ENCODE results near the gene MISP3.

Gene MISP3

GRCh38 chr19:14111486-14111885, 38.9 kb downstream of the MISP3 start:
- TF ChIP-seq ZBTB7A (IDR thresholded peaks at IDR 0.05; ENCODE audit: low read depth): no peak
- no peak for TF ChIP-seq EP300 (IDR thresholded peaks at IDR 0.05; ENCODE audit: borderline replicate concordance)
- no peak for TF ChIP-seq TAF1 (IDR thresholded peaks at IDR 0.05; ENCODE audit: low read depth)
- TF ChIP-seq USF1 (IDR thresholded peaks at IDR 0.05): no peak
- TF ChIP-seq RAD21 (IDR thresholded peaks at IDR 0.05; ENCODE audit: low read depth): no peak
- TF ChIP-seq MAX (IDR thresholded peaks at IDR 0.05): no peak
- no peak for TF ChIP-seq FOXM1 (IDR thresholded peaks at IDR 0.05; ENCODE audit: borderline replicate concordance, low read depth)
- no peak for TF ChIP-seq REST (IDR thresholded peaks at IDR 0.05; ENCODE audit: low read depth)
- TF ChIP-seq EGR1 (IDR thresholded peaks at IDR 0.05): no peak
- TF ChIP-seq TCF12 (IDR thresholded peaks at IDR 0.05; ENCODE audit: low read depth): no peak
- TF ChIP-seq YY1 (IDR thresholded peaks at IDR 0.05; ENCODE audit: low read depth): no peak
- TF ChIP-seq TEAD4 (IDR thresholded peaks at IDR 0.05): no peak
- no peak for TF ChIP-seq CREB1 (IDR thresholded peaks at IDR 0.05; ENCODE audit: low read depth)
- TF ChIP-seq CEBPB (IDR thresholded peaks at IDR 0.05): no peak
- no peak for TF ChIP-seq NFIC (IDR thresholded peaks at IDR 0.05)

- TF ChIP-seq CEBPB (IDR thresholded peaks at IDR 0.05): no peak
- TF ChIP-seq REST (IDR thresholded peaks at IDR 0.05; ENCODE audit: low read depth): no peak
- no peak for TF ChIP-seq NFIC (IDR thresholded peaks at IDR 0.05)
- no peak for TF ChIP-seq FOXM1 (IDR thresholded peaks at IDR 0.05; ENCODE audit: borderline replicate concordance, low read depth)
- no peak for TF ChIP-seq TAF1 (IDR thresholded peaks at IDR 0.05; ENCODE audit: low read depth)
- no peak for TF ChIP-seq RAD21 (IDR thresholded peaks at IDR 0.05; ENCODE audit: low read depth)
- TF ChIP-seq CREB1 (IDR thresholded peaks at IDR 0.05; ENCODE audit: low read depth): no peak
- no peak for TF ChIP-seq YY1 (IDR thresholded peaks at IDR 0.05; ENCODE audit: low read depth)
- TF ChIP-seq MAX (IDR thresholded peaks at IDR 0.05): no peak
- no peak for TF ChIP-seq USF1 (IDR thresholded peaks at IDR 0.05)
- TF ChIP-seq TEAD4 (IDR thresholded peaks at IDR 0.05): no peak
- TF ChIP-seq TCF12 (IDR thresholded peaks at IDR 0.05; ENCODE audit: low read depth): no peak
- no peak for TF ChIP-seq ZBTB7A (IDR thresholded peaks at IDR 0.05; ENCODE audit: low read depth)
- no peak for TF ChIP-seq EGR1 (IDR thresholded peaks at IDR 0.05)
Measured at GRCh38 chr19:14112051-14112808, 39.6 kb downstream of the MISP3 start.

- no peak for TF ChIP-seq REST (IDR thresholded peaks at IDR 0.05; ENCODE audit: low read depth)
- TF ChIP-seq ZBTB7A (IDR thresholded peaks at IDR 0.05; ENCODE audit: low read depth): no peak
- TF ChIP-seq RAD21 (IDR thresholded peaks at IDR 0.05; ENCODE audit: low read depth): no peak
- no peak for TF ChIP-seq USF1 (IDR thresholded peaks at IDR 0.05)
- TF ChIP-seq TCF12 (IDR thresholded peaks at IDR 0.05; ENCODE audit: low read depth): no peak
Measured at GRCh38 chr19:14112809-14113385, 40.3 kb downstream of the MISP3 start.
